WTC11 (cell line): ENCODE data around the gene BCKDHA. TPM values are rescaled to one million over a fixed set of nuclear protein-coding genes. Genes with fewer than 3 reads are reported as not detected.

Experiments used
- ATAC-seq: fragments of 200-7000 bp; cut with Tn5 transposase; 2 replicates; pipeline ENCODE4 v1.10.0; 2021; ENCODE audit warnings: mild to moderate bottlenecking, moderate library complexity
- Bru-seq: library from RNA; stranded (reverse); fragments of 400-500 nt; gene quantifications from one replicate; lab custom pipeline; 2021; lab: Mats Ljungman, UMichigan
- CTCF ChIA-PET: fragments of 300-600 bp; sonication (Branson Sonifier 250); formaldehyde crosslinking; loops from one replicate; lab custom pipeline; 2021; ENCODE audit warnings: antibody characterized with exemption; lab: Charles Lee
- POLR2A ChIA-PET: fragments of 350-600 bp; sonication (Branson Sonifier 250); formaldehyde crosslinking; loops from one replicate; lab custom pipeline; 2021; ENCODE audit warnings: antibody characterized with exemption; lab: Charles Lee
- DNase-seq: peaks from one replicate; pipeline ENCODE4 v3.0.0; 2021; ENCODE audit warnings: low spot score
- H3K27ac Mint-ChIP-seq: 2 replicates; pipeline ENCODE4 v1.8.0; 2021; ENCODE audit warnings: mixed read lengths
- H3K27me3 Mint-ChIP-seq: 2 replicates; pipeline ENCODE4 v1.8.0; 2021; ENCODE audit warnings: low read depth, mild to moderate bottlenecking, moderate library complexity, mixed read lengths
- H3K36me3 Mint-ChIP-seq: 2 replicates; pipeline ENCODE4 v1.8.0; 2021; ENCODE audit warnings: mixed read lengths
- H3K4me1 Mint-ChIP-seq: 2 replicates; pipeline ENCODE4 v1.8.0; 2022; ENCODE audit warnings: mixed read lengths
- H3K4me3 Mint-ChIP-seq: 2 replicates; pipeline ENCODE4 v1.8.0; 2021; ENCODE audit warnings: mild to moderate bottlenecking, moderate library complexity, mixed read lengths
- H3K9me3 Mint-ChIP-seq: 2 replicates; pipeline ENCODE4 v1.8.0; 2021; ENCODE audit warnings: mixed read lengths
- FOXJ3 ChIP-seq: sonication (generic); formaldehyde crosslinking; IDR thresholded peaks from 2 replicates; pipeline ENCODE4 v1.9.0; 2021; ENCODE audit warnings: missing genetic modification reagents, mild to moderate bottlenecking, borderline replicate concordance
- MXD4 ChIP-seq: fragments of 250-450 bp; sonication (Bioruptor Pico); IDR thresholded peaks from 2 replicates; pipeline ENCODE4 v1.8.0; 2021; ENCODE audit warnings: mild to moderate bottlenecking, moderate library complexity, borderline replicate concordance
- MYBL2 ChIP-seq: sonication (generic); formaldehyde crosslinking; IDR thresholded peaks from 2 replicates; pipeline ENCODE4 v1.8.1; 2023; ENCODE audit warnings: mild to moderate bottlenecking, moderate library complexity, missing genetic modification reagents
- NFATC4 ChIP-seq: fragments of 250-450 bp; sonication (Bioruptor Pico); IDR thresholded peaks from 2 replicates; pipeline ENCODE4 v1.9.0; 2021; ENCODE audit warnings: mild to moderate bottlenecking
- NFYB ChIP-seq: sonication (generic); formaldehyde crosslinking; conservative IDR thresholded peaks from 2 replicates; pipeline ENCODE4 v1.8.0; 2022; ENCODE audit warnings: low read depth, missing genetic modification reagents
- ZNF219 ChIP-seq: sonication (generic); formaldehyde crosslinking; IDR thresholded peaks from 2 replicates; pipeline ENCODE4 v1.8.0; 2023; ENCODE audit warnings: missing genetic modification reagents, mild to moderate bottlenecking, borderline replicate concordance
- ZNF232 ChIP-seq: sonication (generic); formaldehyde crosslinking; IDR thresholded peaks from 2 replicates; pipeline ENCODE4 v1.8.0; 2022; ENCODE audit warnings: mild to moderate bottlenecking, missing genetic modification reagents
- long read RNA-seq, 3 experiments: library from RNA in 1 of 3; library from capped mRNA in 1 of 3; library from polyadenylated mRNA in 1 of 3; unstranded in 2 of 3; stranded (forward) in 1 of 3; transcript quantifications; one replicate each; pipeline ENCODE4 v2.0.0, GENCODE V29; 2021
- total RNA-seq: library from RNA; stranded (reverse); gene quantifications from 3 replicates; pipeline ENCODE4 v1.2.3, GENCODE V29; 2021
- TF ChIP-seq, protein P1 (sequence below): fragments of 250-450 bp; sonication (Bioruptor Pico); IDR thresholded peaks from 2 replicates; pipeline ENCODE4 v1.8.0; 2021; ENCODE audit warnings: mild to moderate bottlenecking
- TF ChIP-seq, protein P2 (sequence below): sonication (generic); formaldehyde crosslinking; IDR thresholded peaks from 2 replicates; pipeline ENCODE4 v1.8.1; 2022; ENCODE audit warnings: missing genetic modification reagents, borderline replicate concordance
- TF ChIP-seq, protein P3 (sequence below): sonication (generic); formaldehyde crosslinking; IDR thresholded peaks from 2 replicates; pipeline ENCODE4 v1.8.0; 2023; ENCODE audit warnings: missing genetic modification reagents, mild to moderate bottlenecking, borderline replicate concordance
- TF ChIP-seq, protein P4 (sequence below): fragments of 250-450 bp; sonication (Bioruptor Pico); IDR thresholded peaks from 2 replicates; pipeline ENCODE4 v1.9.0; 2021; ENCODE audit warnings: moderate library complexity, mild to moderate bottlenecking, inconsistent platforms, borderline replicate concordance
- TF ChIP-seq, protein P5 (sequence below): sonication (generic); formaldehyde crosslinking; IDR thresholded peaks from 2 replicates; pipeline ENCODE4 v1.8.1; 2023; ENCODE audit warnings: mild to moderate bottlenecking, missing genetic modification reagents
- TF ChIP-seq, protein P6 (sequence below): sonication (generic); formaldehyde crosslinking; IDR thresholded peaks from 2 replicates; pipeline ENCODE4 v1.8.0; 2022; ENCODE audit warnings: mild to moderate bottlenecking, missing genetic modification reagents
- TF ChIP-seq, protein P7 (sequence below): sonication (generic); formaldehyde crosslinking; IDR thresholded peaks from 2 replicates; pipeline ENCODE4 v1.8.0; 2022; ENCODE audit warnings: mild to moderate bottlenecking, missing genetic modification reagents
- TF ChIP-seq, protein P8 (sequence below): sonication (generic); formaldehyde crosslinking; IDR thresholded peaks from 2 replicates; pipeline ENCODE4 v1.8.0; 2023; ENCODE audit warnings: mild to moderate bottlenecking, missing genetic modification reagents
- TF ChIP-seq, protein P9 (sequence below): sonication (generic); formaldehyde crosslinking; IDR thresholded peaks from 2 replicates; pipeline ENCODE4 v1.8.1; 2022; ENCODE audit warnings: mild to moderate bottlenecking, moderate library complexity, missing genetic modification reagents

The BCKDHA gene
- 18.8 to 34.8 TPM (median 32.6 TPM) in 3 replicates for total RNA-seq
- Bru-seq, nascent RNA: percentile 51 among the genes with signal in this experiment
- long read RNA-seq, experiment 1, transcript BCKDHA-201 (9 exons, 2,103 nt): major isoform, 206 of 248 reads
- long read RNA-seq, experiment 1, partial matches to known transcripts: 7 of 248 reads
- long read RNA-seq, experiment 1, other reads (novel, unspliced or antisense): 34 of 248 reads
- long read RNA-seq, experiment 2, transcript BCKDHA-201 (9 exons, 2,103 nt): major isoform, 50 of 73 reads
- long read RNA-seq, experiment 2, partial matches to known transcripts: 13 of 73 reads
- long read RNA-seq, experiment 2, other reads (novel, unspliced or antisense): 10 of 73 reads
- long read RNA-seq, experiment 3, transcript BCKDHA-201 (9 exons, 2,103 nt): major isoform, 18 of 19 reads
- long read RNA-seq, experiment 3, partial matches to known transcripts: 1 of 19 reads
- long read RNA-seq, experiment 3, other reads (novel, unspliced or antisense): 0 of 19 reads

DNA sequence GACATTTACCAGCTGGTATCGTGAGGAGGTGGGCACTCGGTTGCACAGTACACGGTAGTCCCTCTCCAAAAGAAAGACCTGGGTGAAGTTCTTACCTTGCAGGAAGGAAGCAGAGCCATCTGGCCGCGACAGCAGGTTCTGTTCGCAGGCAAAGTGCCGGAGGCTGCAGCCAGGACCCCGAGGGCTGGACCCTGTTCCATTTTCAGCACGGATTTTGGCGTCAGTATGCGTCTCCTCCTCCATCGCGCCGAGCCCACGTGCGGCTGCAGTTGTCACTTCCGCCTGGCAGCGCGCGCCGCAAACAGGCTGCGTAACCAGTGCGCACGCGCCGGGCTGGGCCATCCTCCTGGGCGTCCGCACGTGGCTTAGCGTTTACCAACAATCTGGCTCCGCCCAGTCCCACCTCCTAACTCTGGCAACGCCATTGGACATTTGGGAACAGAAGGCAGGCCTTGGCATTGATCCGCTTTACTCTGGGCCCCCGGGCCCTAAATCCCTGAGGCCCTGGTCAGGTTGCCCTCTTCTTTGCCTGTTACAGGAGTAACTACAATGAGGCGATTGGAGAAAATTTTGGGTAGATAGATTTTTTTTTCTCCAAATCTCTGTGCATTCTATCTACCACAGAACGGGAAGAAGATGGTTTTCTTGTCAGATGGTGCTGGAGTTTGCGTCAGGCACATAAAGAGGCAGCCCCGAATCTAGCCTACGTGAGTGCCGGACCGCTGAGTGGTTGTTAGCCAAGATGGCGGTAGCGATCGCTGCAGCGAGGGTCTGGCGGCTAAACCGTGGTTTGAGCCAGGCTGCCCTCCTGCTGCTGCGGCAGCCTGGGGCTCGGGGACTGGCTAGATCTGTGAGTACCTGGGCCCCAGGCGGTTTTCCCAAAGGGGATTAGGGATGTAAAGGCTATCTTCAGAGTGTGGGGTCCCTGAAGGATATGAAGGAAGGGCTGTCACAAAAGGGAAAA is at the start of gene BCKDHA, which contains the start of gene EXOSC5:
Gene BCKDHA, plus strand, starts transcription at position 733 of the 964 bp plus-strand sequence. Its CDS starts 10 bp downstream, at position 743.
Gene EXOSC5, minus strand, starts transcription at position 274 of the 964 bp plus-strand sequence. Its CDS starts 31 bp downstream, at position 243.
- peaks cover 22% of the 10 kb centered on the region for H3K4me1 Mint-ChIP-seq
- no peaks in the 10 kb centered on the region for H3K27me3 Mint-ChIP-seq
- ChIA-PET CTCF (interaction anchor here (1.0 kb wide), 1 partner anchor 11 kb away, joined by 3 read pairs; no protein-coding TSS in a partner anchor), POLR2A (no interaction called here)
- H3K36me3 Mint-ChIP-seq: no peaks in the 10 kb centered on the region
- DNase-seq: peak; percentile 99
- peak within 1 kb of the TSS; percentile 100 for H3K4me3 Mint-ChIP-seq
- no peaks in the 10 kb centered on the region for H3K9me3 Mint-ChIP-seq
- ATAC-seq: peak; percentile 100
- peak within 1 kb of the TSS; percentile 100 for H3K27ac Mint-ChIP-seq
- TF ChIP-seq NFYB (CRISPR knock-in tag) (no peak), MXD4 (CRISPR knock-in tag) (no peak), MYBL2 (CRISPR knock-in tag) (no peak; the same call in 1 of the 2 replicates), ZNF232 (CRISPR knock-in tag) (no peak), ZNF219 (CRISPR knock-in tag) (no peak), NFATC4 (CRISPR knock-in tag) (no peak), FOXJ3 (CRISPR knock-in tag) (no peak)
- TF ChIP-seq, protein P1, sequence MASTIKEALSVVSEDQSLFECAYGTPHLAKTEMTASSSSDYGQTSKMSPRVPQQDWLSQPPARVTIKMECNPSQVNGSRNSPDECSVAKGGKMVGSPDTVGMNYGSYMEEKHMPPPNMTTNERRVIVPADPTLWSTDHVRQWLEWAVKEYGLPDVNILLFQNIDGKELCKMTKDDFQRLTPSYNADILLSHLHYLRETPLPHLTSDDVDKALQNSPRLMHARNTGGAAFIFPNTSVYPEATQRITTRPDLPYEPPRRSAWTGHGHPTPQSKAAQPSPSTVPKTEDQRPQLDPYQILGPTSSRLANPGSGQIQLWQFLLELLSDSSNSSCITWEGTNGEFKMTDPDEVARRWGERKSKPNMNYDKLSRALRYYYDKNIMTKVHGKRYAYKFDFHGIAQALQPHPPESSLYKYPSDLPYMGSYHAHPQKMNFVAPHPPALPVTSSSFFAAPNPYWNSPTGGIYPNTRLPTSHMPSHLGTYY: no peak
- TF ChIP-seq, protein P2, sequence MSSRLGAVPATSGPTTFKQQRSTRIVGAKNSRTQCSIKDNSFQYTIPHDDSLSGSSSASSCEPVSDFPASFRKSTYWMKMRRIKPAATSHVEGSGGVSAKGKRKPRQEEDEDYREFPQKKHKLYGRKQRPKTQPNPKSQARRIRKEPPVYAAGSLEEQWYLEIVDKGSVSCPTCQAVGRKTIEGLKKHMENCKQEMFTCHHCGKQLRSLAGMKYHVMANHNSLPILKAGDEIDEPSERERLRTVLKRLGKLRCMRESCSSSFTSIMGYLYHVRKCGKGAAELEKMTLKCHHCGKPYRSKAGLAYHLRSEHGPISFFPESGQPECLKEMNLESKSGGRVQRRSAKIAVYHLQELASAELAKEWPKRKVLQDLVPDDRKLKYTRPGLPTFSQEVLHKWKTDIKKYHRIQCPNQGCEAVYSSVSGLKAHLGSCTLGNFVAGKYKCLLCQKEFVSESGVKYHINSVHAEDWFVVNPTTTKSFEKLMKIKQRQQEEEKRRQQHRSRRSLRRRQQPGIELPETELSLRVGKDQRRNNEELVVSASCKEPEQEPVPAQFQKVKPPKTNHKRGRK: no peak
- TF ChIP-seq, protein P3, sequence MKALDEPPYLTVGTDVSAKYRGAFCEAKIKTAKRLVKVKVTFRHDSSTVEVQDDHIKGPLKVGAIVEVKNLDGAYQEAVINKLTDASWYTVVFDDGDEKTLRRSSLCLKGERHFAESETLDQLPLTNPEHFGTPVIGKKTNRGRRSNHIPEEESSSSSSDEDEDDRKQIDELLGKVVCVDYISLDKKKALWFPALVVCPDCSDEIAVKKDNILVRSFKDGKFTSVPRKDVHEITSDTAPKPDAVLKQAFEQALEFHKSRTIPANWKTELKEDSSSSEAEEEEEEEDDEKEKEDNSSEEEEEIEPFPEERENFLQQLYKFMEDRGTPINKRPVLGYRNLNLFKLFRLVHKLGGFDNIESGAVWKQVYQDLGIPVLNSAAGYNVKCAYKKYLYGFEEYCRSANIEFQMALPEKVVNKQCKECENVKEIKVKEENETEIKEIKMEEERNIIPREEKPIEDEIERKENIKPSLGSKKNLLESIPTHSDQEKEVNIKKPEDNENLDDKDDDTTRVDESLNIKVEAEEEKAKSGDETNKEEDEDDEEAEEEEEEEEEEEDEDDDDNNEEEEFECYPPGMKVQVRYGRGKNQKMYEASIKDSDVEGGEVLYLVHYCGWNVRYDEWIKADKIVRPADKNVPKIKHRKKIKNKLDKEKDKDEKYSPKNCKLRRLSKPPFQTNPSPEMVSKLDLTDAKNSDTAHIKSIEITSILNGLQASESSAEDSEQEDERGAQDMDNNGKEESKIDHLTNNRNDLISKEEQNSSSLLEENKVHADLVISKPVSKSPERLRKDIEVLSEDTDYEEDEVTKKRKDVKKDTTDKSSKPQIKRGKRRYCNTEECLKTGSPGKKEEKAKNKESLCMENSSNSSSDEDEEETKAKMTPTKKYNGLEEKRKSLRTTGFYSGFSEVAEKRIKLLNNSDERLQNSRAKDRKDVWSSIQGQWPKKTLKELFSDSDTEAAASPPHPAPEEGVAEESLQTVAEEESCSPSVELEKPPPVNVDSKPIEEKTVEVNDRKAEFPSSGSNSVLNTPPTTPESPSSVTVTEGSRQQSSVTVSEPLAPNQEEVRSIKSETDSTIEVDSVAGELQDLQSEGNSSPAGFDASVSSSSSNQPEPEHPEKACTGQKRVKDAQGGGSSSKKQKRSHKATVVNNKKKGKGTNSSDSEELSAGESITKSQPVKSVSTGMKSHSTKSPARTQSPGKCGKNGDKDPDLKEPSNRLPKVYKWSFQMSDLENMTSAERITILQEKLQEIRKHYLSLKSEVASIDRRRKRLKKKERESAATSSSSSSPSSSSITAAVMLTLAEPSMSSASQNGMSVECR (CRISPR knock-in tag): peak; percentile 90; the same call in 1 of the 2 replicates
- TF ChIP-seq, protein P4, sequence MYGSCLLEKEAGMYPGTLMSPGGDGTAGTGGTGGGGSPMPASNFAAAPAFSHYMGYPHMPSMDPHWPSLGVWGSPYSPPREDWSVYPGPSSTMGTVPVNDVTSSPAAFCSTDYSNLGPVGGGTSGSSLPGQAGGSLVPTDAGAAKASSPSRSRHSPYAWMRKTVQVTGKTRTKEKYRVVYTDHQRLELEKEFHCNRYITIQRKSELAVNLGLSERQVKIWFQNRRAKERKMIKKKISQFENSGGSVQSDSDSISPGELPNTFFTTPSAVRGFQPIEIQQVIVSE (CRISPR knock-in tag): no peak
- TF ChIP-seq, protein P5, sequence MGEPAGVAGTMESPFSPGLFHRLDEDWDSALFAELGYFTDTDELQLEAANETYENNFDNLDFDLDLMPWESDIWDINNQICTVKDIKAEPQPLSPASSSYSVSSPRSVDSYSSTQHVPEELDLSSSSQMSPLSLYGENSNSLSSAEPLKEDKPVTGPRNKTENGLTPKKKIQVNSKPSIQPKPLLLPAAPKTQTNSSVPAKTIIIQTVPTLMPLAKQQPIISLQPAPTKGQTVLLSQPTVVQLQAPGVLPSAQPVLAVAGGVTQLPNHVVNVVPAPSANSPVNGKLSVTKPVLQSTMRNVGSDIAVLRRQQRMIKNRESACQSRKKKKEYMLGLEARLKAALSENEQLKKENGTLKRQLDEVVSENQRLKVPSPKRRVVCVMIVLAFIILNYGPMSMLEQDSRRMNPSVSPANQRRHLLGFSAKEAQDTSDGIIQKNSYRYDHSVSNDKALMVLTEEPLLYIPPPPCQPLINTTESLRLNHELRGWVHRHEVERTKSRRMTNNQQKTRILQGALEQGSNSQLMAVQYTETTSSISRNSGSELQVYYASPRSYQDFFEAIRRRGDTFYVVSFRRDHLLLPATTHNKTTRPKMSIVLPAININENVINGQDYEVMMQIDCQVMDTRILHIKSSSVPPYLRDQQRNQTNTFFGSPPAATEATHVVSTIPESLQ (CRISPR knock-in tag): no peak
- TF ChIP-seq, protein P6, sequence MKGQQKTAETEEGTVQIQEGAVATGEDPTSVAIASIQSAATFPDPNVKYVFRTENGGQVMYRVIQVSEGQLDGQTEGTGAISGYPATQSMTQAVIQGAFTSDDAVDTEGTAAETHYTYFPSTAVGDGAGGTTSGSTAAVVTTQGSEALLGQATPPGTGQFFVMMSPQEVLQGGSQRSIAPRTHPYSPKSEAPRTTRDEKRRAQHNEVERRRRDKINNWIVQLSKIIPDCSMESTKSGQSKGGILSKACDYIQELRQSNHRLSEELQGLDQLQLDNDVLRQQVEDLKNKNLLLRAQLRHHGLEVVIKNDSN (CRISPR knock-in tag): peak; percentile 89
- TF ChIP-seq, protein P7, sequence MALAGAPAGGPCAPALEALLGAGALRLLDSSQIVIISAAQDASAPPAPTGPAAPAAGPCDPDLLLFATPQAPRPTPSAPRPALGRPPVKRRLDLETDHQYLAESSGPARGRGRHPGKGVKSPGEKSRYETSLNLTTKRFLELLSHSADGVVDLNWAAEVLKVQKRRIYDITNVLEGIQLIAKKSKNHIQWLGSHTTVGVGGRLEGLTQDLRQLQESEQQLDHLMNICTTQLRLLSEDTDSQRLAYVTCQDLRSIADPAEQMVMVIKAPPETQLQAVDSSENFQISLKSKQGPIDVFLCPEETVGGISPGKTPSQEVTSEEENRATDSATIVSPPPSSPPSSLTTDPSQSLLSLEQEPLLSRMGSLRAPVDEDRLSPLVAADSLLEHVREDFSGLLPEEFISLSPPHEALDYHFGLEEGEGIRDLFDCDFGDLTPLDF (CRISPR knock-in tag): no peak
- TF ChIP-seq, protein P8, sequence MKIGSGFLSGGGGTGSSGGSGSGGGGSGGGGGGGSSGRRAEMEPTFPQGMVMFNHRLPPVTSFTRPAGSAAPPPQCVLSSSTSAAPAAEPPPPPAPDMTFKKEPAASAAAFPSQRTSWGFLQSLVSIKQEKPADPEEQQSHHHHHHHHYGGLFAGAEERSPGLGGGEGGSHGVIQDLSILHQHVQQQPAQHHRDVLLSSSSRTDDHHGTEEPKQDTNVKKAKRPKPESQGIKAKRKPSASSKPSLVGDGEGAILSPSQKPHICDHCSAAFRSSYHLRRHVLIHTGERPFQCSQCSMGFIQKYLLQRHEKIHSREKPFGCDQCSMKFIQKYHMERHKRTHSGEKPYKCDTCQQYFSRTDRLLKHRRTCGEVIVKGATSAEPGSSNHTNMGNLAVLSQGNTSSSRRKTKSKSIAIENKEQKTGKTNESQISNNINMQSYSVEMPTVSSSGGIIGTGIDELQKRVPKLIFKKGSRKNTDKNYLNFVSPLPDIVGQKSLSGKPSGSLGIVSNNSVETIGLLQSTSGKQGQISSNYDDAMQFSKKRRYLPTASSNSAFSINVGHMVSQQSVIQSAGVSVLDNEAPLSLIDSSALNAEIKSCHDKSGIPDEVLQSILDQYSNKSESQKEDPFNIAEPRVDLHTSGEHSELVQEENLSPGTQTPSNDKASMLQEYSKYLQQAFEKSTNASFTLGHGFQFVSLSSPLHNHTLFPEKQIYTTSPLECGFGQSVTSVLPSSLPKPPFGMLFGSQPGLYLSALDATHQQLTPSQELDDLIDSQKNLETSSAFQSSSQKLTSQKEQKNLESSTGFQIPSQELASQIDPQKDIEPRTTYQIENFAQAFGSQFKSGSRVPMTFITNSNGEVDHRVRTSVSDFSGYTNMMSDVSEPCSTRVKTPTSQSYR (CRISPR knock-in tag): no peak
- TF ChIP-seq, protein P9, sequence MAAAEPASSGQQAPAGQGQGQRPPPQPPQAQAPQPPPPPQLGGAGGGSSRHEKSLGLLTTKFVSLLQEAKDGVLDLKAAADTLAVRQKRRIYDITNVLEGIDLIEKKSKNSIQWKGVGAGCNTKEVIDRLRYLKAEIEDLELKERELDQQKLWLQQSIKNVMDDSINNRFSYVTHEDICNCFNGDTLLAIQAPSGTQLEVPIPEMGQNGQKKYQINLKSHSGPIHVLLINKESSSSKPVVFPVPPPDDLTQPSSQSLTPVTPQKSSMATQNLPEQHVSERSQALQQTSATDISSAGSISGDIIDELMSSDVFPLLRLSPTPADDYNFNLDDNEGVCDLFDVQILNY (CRISPR knock-in tag): 0 out of 2 replicates have a peak, but pooled peaks have one; percentile 69
